PC-9 (cell line): ENCODE data around the gene POFUT2.

ENCODE experiments used
- CTCF ChIP-seq: fragments of 200-600 bp; sonication (generic); conservative IDR thresholded peaks from 2 replicates; pipeline ENCODE4 v1.6.1; 2017; ENCODE audit warnings: mixed run types, antibody characterized with exemption, mild to moderate bottlenecking, moderate library complexity
- EZH2 ChIP-seq: fragments of 200-600 bp; sonication (generic); IDR thresholded peaks from 2 replicates; pipeline ENCODE4 v1.8.0; 2017; ENCODE audit warnings: antibody characterized with exemption, low read depth

GRCh38 chr21:45336535-45336810 lies 48.8 kb upstream of the POFUT2 start:
- TF ChIP-seq CTCF (no peak), EZH2 (no peak)
